Fibroblast of the aortic adventitia (primary cell): Measurements from ENCODE around the gene ENDOU. TPM values are rescaled to one million over a fixed set of nuclear protein-coding genes. Genes with fewer than 3 reads are reported as not detected.

Experiments used
- DNase-seq: peaks from one replicate; pipeline ENCODE4 v3.0.0-alpha.2; 2010; ENCODE audit warnings: low read depth
- H3K4me3 ChIP-seq: 2 replicates; pipeline ENCODE4 v1.5.1; 2011; ENCODE audit warnings: low read depth, mild to moderate bottlenecking, control low read depth, low read length, moderate library complexity
- CTCF ChIP-seq: IDR thresholded peaks from 2 replicates; pipeline ENCODE4 v1.5.1; 2011; ENCODE audit warnings: mild to moderate bottlenecking, low read length, control low read depth, inconsistent platforms; ENCODE audit not compliant: insufficient read depth
- total RNA-seq: library from RNA; depleted of rRNA; stranded (reverse); fragments of >200 nt; gene quantifications from 2 replicates; pipeline ENCODE4 v1.2.3, GENCODE V29; 2012; ENCODE audit warnings: low replicate concordance

The ENDOU gene
- total RNA-seq, 1 donor = 0.36 TPM

- DNase-seq = no peak
- no peak for TF ChIP-seq CTCF
- no peak overlapping the region for H3K4me3 ChIP-seq
Measured at GRCh38 chr12:47751561-47751960, 26.3 kb upstream of the ENDOU start.

GRCh38 chr12:47750916-47751470, 25.7 kb upstream of the ENDOU start:
- TF ChIP-seq CTCF = no peak
- H3K4me3 ChIP-seq = no peak overlapping the region
- no peak for DNase-seq

GRCh38 chr12:47750229-47750798, 25.0 kb upstream of the ENDOU start:
- no peak overlapping the region for H3K4me3 ChIP-seq
- no peak for DNase-seq
- TF ChIP-seq CTCF = no peak

GRCh38 chr12:47748899-47749298, 23.6 kb upstream of the ENDOU start:
- H3K4me3 ChIP-seq = no peak overlapping the region
- no peak for DNase-seq
- no peak for TF ChIP-seq CTCF

- DNase-seq = no peak
- H3K4me3 ChIP-seq = no peak overlapping the region
- TF ChIP-seq CTCF = no peak
Measured at GRCh38 chr12:47748507-47748828, 23.2 kb upstream of the ENDOU start.

- no peak overlapping the region for H3K4me3 ChIP-seq
- no peak for TF ChIP-seq CTCF
- DNase-seq = no peak
Measured at GRCh38 chr12:47747596-47748506, 22.6 kb upstream of the ENDOU start.
